Activated CD4-positive, alpha-beta T cell treated with anti-CD3 and anti-CD28 coated beads for 36 hours (primary cell): ENCODE data around the gene ASB11. TPM values are rescaled to one million over a fixed set of nuclear protein-coding genes. Genes with fewer than 3 reads are reported as not detected.

Source experiments
- ATAC-seq: fragments of 200-7000 bp; cut with Tn5 transposase; one replicate; pipeline ENCODE4 v1.10.0; 2021; ENCODE audit warnings: mild to moderate bottlenecking, moderate library complexity
- CTCF ChIA-PET: fragments of 350-600 bp; sonication (Branson Sonifier 250); formaldehyde crosslinking; loops from one replicate; lab custom pipeline; 2021; ENCODE audit warnings: antibody characterized with exemption; lab: Charles Lee
- POLR2A ChIA-PET: fragments of 350-600 bp; sonication (Branson Sonifier 250); formaldehyde crosslinking; loops from one replicate; lab custom pipeline; 2021; ENCODE audit warnings: antibody characterized with exemption, inconsistent platforms; lab: Charles Lee
- DNase-seq: peaks from one replicate; pipeline ENCODE4 v3.0.0-alpha.2; 2020
- H3K27ac Mint-ChIP-seq: one replicate; pipeline ENCODE4 v1.8.0; 2021; ENCODE audit warnings: mixed read lengths
- H3K27me3 Mint-ChIP-seq: one replicate; pipeline ENCODE4 v1.8.0; 2021; ENCODE audit warnings: mixed read lengths
- H3K36me3 Mint-ChIP-seq: one replicate; pipeline ENCODE4 v1.8.0; 2021; ENCODE audit warnings: low read depth, mixed read lengths
- H3K4me1 Mint-ChIP-seq: one replicate; pipeline ENCODE4 v1.8.0; 2021; ENCODE audit warnings: mixed read lengths
- H3K4me3 Mint-ChIP-seq: one replicate; pipeline ENCODE4 v1.8.0; 2021; ENCODE audit warnings: mild to moderate bottlenecking, moderate library complexity, mixed read lengths
- H3K9me3 Mint-ChIP-seq: one replicate; pipeline ENCODE4 v1.8.0; 2021; ENCODE audit warnings: low read depth, mixed read lengths
- intact Hi-C, 2 experiments: fragments of 100-400 bp; cut with DNase I in 1 of 2; cut with micrococcal nuclease in 1 of 2; formaldehyde crosslinking; loops; one replicate each; pipeline versions ENCODE4 v1.14.2 to v1.15.1; 2022 to 2024; cut with DNase I, micrococcal nuclease
- total RNA-seq, 2 experiments: library from RNA; stranded (reverse); gene quantifications; one replicate each; pipeline ENCODE4 v1.2.3, GENCODE V29; 2021

The ASB11 gene, protein sequence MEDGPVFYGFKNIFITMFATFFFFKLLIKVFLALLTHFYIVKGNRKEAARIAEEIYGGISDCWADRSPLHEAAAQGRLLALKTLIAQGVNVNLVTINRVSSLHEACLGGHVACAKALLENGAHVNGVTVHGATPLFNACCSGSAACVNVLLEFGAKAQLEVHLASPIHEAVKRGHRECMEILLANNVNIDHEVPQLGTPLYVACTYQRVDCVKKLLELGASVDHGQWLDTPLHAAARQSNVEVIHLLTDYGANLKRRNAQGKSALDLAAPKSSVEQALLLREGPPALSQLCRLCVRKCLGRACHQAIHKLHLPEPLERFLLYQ
- total RNA-seq, result not detected

DNA sequence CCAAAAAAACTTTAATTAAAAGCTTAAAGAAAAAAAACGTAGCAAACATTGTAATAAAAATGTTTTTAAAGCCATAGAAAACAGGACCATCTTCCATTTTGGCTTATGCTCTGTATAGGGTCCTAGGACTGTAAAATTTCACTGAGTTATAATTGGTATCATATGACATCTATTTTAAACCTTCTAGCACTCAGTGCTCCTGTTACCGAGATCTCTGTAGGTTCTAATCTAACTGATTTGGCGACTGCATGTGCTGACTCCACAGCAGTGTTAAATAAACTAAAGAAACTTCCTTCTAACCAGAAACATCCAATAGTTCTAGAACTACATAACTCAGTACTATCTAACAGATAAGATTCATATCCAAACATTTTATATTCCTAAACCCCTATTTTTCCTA, at the start of gene ASB11:
Gene ASB11 (minus strand): TSS at position 132 of the 400 bp plus-strand sequence. CDS start 35 bp downstream, at position 97.
- CTCF ChIA-PET, result no interaction called here
- Mint-ChIP-seq H3K9me3 (no peaks in the 10 kb centered on the region), H3K4me3 (no peak within 1 kb of the TSS), H3K27ac (no peak within 1 kb of the TSS), H3K36me3 (peaks cover 6% of the 10 kb centered on the region), H3K27me3 (no peaks in the 10 kb centered on the region), H3K4me1 (no peaks in the 10 kb centered on the region)
- POLR2A ChIA-PET, result no interaction called here
- ATAC-seq (no peak), DNase-seq (no peak)
- intact Hi-C loops, result no loop called here

DNA sequence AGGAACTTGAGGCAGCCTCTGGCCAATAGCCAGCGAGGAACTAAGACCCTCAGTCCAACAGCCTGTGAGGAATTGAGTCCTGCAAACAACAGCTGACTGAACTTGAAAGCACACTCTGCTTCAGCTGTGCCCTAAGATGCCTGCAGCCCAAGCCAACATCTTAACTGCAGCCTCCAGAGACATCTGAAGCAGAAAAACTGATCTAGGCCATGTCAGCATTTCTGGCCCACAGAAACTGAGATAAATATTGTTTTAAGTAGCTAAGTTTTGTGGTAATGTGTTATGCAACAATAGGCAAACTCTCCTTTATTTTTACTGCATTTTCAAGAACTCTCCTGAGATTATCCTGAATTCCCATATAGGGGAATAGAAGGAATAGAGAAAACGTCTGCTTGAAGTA, 44.3 kb upstream of the ASB11 start:
- no peaks in the 10 kb centered on the region for H3K4me1 Mint-ChIP-seq
- no peaks in the 10 kb centered on the region for H3K9me3 Mint-ChIP-seq
- POLR2A ChIA-PET, result no interaction called here
- no peak overlapping the region for H3K4me3 Mint-ChIP-seq
- H3K27me3 Mint-ChIP-seq, result peaks cover 2% of the 10 kb centered on the region
- H3K36me3 Mint-ChIP-seq, result no peaks in the 10 kb centered on the region
- no peak overlapping the region for H3K27ac Mint-ChIP-seq
- DNase-seq (no peak), ATAC-seq (no peak)
- intact Hi-C loops, result loop anchor here in 1 of 2 experiments (10.0 kb wide), 1 partner anchor 285 kb away; no protein-coding TSS in a partner anchor
- CTCF ChIA-PET, result interaction anchor here (0.6 to 1.2 kb wide), 2 partner anchors 14 to 117 kb away, joined by 3 to 6 read pairs; no protein-coding TSS in a partner anchor

DNA sequence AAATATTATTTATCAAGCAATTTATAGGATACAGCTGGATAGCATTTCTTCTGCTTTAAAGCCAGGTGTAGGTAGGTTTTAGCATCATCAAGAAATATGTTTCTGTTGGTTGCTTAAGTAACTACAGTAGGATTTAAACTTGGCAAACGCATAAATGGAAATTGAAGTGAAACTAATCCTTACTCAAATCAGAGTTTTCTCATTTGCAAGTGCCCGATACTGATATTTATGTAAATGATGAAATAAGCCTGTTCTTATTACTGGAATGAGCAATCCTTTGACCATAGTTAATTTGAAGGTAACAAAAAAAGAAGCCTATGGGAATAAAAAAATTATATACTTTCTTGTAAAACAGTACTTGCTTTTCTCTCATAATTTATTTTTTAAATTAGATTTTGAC, 43.1 kb upstream of the ASB11 start:
- Mint-ChIP-seq H3K36me3 (no peaks in the 10 kb centered on the region), H3K27me3 (peaks cover 2% of the 10 kb centered on the region), H3K4me3 (no peak overlapping the region), H3K9me3 (no peaks in the 10 kb centered on the region), H3K27ac (no peak overlapping the region), H3K4me1 (no peaks in the 10 kb centered on the region)
- DNase-seq, result no peak
- ATAC-seq, result no peak
- ChIA-PET CTCF (interaction anchor here (0.6 kb wide), 1 partner anchor 33 kb away, joined by 4 read pairs; no protein-coding TSS in a partner anchor), POLR2A (no interaction called here)
- intact Hi-C loops, result loop anchor here in 1 of 2 experiments (10.0 kb wide), 1 partner anchor 286 kb away; no protein-coding TSS in a partner anchor

DNA sequence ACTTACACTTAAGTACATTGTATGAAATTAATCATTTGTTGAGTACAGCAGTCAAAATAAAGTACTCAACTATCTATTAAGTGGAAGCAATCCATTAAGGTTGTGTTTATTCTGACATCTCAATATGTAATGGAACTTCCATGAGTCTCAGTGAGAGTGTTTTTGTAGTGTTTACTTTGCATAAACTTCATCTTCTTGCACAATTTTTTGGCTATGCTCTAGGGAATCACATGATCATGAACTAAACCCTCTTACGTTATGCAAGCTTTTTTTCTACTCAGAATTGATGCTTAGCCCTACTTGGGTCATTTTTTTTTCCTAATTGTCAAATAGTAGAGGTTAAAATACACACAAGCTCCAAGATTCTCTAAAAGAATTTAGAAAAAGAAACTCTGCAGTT, 41.0 kb upstream of the ASB11 start:
- intact Hi-C loops, result loop anchor here in 1 of 2 experiments (10.0 kb wide), 1 partner anchor 288 kb away; no protein-coding TSS in a partner anchor
- no peak for DNase-seq
- no peak overlapping the region for H3K27ac Mint-ChIP-seq
- H3K9me3 Mint-ChIP-seq, result no peaks in the 10 kb centered on the region
- no peak for ATAC-seq
- H3K27me3 Mint-ChIP-seq, result peaks cover 2% of the 10 kb centered on the region
- no peaks in the 10 kb centered on the region for H3K4me1 Mint-ChIP-seq
- H3K36me3 Mint-ChIP-seq, result no peaks in the 10 kb centered on the region
- ChIA-PET CTCF (no interaction called here), POLR2A (no interaction called here)
- H3K4me3 Mint-ChIP-seq, result no peak overlapping the region

DNA sequence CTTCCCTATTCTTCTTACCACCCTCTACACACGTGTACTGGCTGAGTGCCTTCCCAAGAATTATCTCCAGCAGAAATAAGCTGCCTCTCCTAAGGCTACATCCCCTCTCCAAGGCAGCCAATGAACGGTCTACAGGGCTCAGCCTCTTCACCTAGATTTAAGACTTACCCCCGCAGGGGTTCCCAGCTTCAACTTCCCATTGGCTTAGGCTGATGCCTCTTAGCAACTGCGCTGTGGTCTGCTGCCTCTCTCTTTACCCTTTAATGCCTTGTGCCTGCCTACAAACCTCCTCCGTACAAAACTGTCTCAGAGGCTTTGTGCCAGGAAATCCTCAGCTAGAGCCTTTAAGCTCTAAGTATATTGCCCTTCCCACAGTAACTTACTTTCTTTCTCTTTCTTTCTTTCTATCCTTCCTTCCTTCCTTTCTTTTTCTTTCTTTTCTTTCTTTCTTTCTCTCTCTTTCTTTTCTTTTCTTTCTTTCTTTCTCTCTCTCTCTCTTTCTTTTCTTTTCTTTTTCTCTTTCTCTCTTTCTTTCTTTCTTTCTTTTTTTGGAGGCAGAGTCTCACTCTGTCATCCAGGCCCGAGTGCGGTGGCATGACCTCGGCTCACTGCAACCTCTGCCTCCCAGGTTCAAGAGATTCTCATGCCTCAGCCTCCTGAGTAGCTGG, 35.0 kb upstream of the ASB11 start:
- H3K9me3 Mint-ChIP-seq, result no peaks in the 10 kb centered on the region
- H3K27ac Mint-ChIP-seq, result no peak overlapping the region
- DNase-seq (no peak), ATAC-seq (no peak)
- intact Hi-C loops, result loop anchor here in 1 of 2 experiments (10.0 kb wide), 1 partner anchor 294 kb away; no protein-coding TSS in a partner anchor
- no peaks in the 10 kb centered on the region for H3K36me3 Mint-ChIP-seq
- ChIA-PET POLR2A (no interaction called here), CTCF (interaction anchor here (0.5 to 4.1 kb wide), 5 partner anchors 10 to 379 kb away, joined by 3 to 32 read pairs (median 4); no protein-coding TSS in a partner anchor)
- peaks cover 2% of the 10 kb centered on the region for H3K27me3 Mint-ChIP-seq
- no peak overlapping the region for H3K4me3 Mint-ChIP-seq
- H3K4me1 Mint-ChIP-seq, result no peaks in the 10 kb centered on the region

DNA sequence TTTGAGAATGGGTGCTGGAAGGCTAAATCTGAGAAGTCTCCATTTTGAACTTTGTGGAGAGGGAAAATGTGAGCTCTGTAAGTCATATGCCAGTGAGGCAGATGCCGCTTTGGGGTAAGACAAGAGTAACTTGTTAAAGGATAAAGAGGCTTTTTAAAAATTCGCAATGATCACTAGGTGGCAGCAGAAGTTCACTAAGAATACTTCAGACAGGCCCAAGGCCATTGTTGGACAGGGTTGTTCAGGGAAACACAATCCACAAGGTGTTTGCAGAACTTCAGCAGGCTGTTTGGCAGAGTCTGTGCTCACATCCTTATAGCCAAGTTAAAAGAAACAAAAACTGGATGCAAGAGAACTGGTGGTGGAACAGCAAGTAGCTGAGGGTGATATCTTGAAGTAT, 33.6 kb upstream of the ASB11 start:
- ChIA-PET POLR2A (no interaction called here), CTCF (interaction anchor here (0.6 to 4.1 kb wide), 13 partner anchors 10 to 1226 kb away, joined by 3 to 32 read pairs (median 3); no protein-coding TSS in a partner anchor)
- intact Hi-C loops, result loop anchor here (1.0 to 2.0 kb wide), 3 partner anchors 119 to 216 kb away; no protein-coding TSS in a partner anchor
- peak; percentile 11 for DNase-seq
- no peaks in the 10 kb centered on the region for H3K9me3 Mint-ChIP-seq
- H3K4me1 Mint-ChIP-seq, result no peaks in the 10 kb centered on the region
- H3K36me3 Mint-ChIP-seq, result no peaks in the 10 kb centered on the region
- H3K4me3 Mint-ChIP-seq, result no peak overlapping the region
- no peak overlapping the region for H3K27ac Mint-ChIP-seq
- ATAC-seq, result peak; percentile 58
- H3K27me3 Mint-ChIP-seq, result peaks cover 2% of the 10 kb centered on the region

DNA sequence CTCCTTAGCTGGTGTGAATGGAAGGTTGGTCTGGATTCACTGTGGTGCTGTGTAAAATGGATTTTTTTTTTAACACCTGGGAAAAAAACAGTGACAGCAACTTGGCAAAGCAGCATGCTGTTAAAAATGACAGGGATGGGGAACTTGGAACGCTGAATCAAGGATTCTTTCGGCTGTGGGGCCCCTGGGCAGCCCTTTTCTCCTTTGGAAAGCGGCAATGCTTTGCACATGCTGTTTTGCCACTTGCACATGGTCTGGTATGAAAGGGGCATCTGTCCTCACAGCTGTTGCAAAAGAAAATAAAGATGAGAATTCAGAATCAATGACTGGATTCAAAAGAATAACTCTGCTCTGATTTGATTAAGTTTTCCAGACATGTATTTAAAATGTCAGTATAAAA, 30.5 kb upstream of the ASB11 start:
- no peaks in the 10 kb centered on the region for H3K4me1 Mint-ChIP-seq
- no peak for ATAC-seq
- peaks cover 10% of the 10 kb centered on the region for H3K27me3 Mint-ChIP-seq
- no peaks in the 10 kb centered on the region for H3K9me3 Mint-ChIP-seq
- ChIA-PET POLR2A (no interaction called here), CTCF (interaction anchor here (0.6 kb wide), 1 partner anchor 13 kb away, joined by 6 read pairs; no protein-coding TSS in a partner anchor)
- DNase-seq, result no peak
- intact Hi-C loops, result no loop called here
- H3K27ac Mint-ChIP-seq, result no peak overlapping the region
- H3K4me3 Mint-ChIP-seq, result no peak overlapping the region
- H3K36me3 Mint-ChIP-seq, result no peaks in the 10 kb centered on the region

DNA sequence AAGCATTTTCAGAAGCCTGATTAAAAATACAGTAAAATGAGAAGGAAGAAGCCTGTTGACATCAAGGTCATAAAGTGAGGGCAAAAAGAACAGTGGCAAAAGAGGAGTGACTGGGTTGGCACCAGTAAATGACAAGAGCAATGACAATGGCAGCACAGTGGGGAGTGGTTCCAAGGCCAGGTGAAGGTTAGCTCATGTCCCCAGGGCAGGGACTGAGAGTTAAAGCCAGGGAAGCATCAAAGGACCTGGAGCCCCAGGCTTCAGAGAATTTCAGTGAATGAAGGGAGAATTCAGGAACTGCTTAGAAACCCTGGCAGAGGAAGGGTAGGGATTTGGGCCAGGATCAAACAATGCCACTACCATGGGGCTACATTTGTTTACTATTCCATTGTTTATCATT, 28.7 kb upstream of the ASB11 start:
- no peak for ATAC-seq
- Mint-ChIP-seq H3K4me1 (no peaks in the 10 kb centered on the region), H3K36me3 (no peaks in the 10 kb centered on the region), H3K27me3 (peaks cover 13% of the 10 kb centered on the region), H3K4me3 (no peak overlapping the region), H3K27ac (no peak overlapping the region), H3K9me3 (no peaks in the 10 kb centered on the region)
- no peak for DNase-seq
- CTCF ChIA-PET, result no interaction called here
- intact Hi-C loops, result no loop called here
- POLR2A ChIA-PET, result no interaction called here

DNA sequence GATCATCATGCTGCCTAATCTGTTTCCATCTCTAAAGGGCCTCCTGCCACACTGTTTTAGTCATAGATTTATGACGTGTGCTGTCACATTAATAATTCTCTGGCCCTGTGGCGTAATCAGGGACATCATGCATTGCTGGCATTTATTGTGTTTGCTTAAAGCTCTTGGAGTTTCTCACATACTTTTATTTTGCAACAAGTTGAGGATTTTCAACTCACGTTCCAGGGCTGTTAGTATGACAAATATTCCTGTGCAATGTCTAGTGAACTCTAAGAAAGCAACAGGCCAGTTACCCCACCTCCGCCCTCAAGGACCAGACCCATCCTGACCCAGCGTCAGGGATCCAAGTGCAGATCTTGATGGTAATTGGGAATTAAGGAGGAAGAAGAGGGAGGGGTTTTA, 27.6 kb upstream of the ASB11 start:
- DNase-seq, result no peak
- Mint-ChIP-seq H3K36me3 (no peaks in the 10 kb centered on the region), H3K27ac (no peak overlapping the region), H3K4me1 (no peaks in the 10 kb centered on the region), H3K27me3 (peaks cover 14% of the 10 kb centered on the region), H3K9me3 (no peaks in the 10 kb centered on the region), H3K4me3 (no peak overlapping the region)
- CTCF ChIA-PET, result no interaction called here
- ATAC-seq, result no peak
- intact Hi-C loops, result no loop called here
- POLR2A ChIA-PET, result no interaction called here

DNA sequence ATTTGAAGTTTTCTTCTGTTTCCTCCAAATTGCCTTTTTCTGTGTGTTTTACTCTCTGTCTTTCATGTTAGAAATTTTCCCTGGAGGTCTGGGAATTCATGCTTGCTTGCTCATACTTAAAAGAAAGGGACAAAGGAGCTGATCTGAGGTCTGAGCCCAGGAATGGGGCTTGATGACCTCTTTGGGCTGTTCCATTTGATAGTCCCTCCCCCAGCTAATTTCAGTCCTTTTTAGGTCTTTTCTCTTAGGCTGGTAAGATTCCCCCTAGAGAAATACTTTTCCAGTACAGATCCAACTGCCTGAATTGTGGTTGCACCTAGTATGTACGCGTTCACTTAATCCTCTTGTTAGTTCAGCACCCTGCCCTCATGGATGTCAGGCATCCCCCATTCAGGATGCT, 25.4 kb upstream of the ASB11 start:
- ATAC-seq (no peak), DNase-seq (no peak)
- Mint-ChIP-seq H3K36me3 (no peaks in the 10 kb centered on the region), H3K4me1 (peaks cover 8% of the 10 kb centered on the region), H3K27ac (no peak overlapping the region), H3K9me3 (no peaks in the 10 kb centered on the region), H3K27me3 (peaks cover 15% of the 10 kb centered on the region), H3K4me3 (no peak overlapping the region)
- intact Hi-C loops, result no loop called here
- ChIA-PET CTCF (interaction anchor here (0.7 kb wide), 2 partner anchors 9 to 51 kb away, joined by 3 read pairs; no protein-coding TSS in a partner anchor), POLR2A (no interaction called here)

DNA sequence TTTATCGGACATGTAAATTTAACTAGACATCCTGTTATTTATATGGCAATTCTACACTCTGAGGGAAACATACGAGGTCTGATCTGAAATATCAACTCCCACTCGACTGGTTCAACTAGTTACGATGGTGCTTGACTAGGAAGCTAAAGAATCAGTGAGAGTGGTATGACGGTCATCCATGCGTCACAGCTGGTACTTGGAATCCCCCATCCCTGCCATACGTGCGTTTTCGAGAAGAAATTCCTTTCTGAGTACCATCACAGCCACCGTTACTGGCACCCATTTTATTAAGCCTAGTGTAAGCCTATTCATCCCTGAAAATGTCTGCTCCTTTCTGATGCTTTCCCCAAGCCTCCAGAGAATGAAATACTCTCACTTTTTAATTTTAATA, 20.6 kb upstream of the ASB11 start:
- H3K27ac Mint-ChIP-seq, result peak overlapping the region; percentile 91
- ChIA-PET POLR2A (no interaction called here), CTCF (no interaction called here)
- peaks cover 12% of the 10 kb centered on the region for H3K36me3 Mint-ChIP-seq
- DNase-seq, result peak; percentile 75
- no peaks in the 10 kb centered on the region for H3K9me3 Mint-ChIP-seq
- peaks cover 8% of the 10 kb centered on the region for H3K27me3 Mint-ChIP-seq
- intact Hi-C loops, result loop anchor here (5.0 to 10.0 kb wide), 5 partner anchors 461 to 1681 kb away; partner anchors contain the start of genes FANCB (in 1 of the 2), GEMIN8 (in 1 of the 2), MOSPD2 (in 1 of the 2) and TCEANC (in 1 of the 2)
- H3K4me3 Mint-ChIP-seq, result peak overlapping the region; percentile 84
- peaks cover 14% of the 10 kb centered on the region for H3K4me1 Mint-ChIP-seq
- peak; percentile 42 for ATAC-seq
